ENCODE results near the gene LRRC75A. TPM values are rescaled to one million over a fixed set of nuclear protein-coding genes. Genes with fewer than 3 reads are reported as not detected.

Gene LRRC75A
- total and polyA plus RNA-seq, 2 of the 8 experiments (the other 6 are each of a cell fraction or from before 2014, with no cell fraction given), result 9.7 to 9.9 TPM

GRCh38 chr17:16491131-16491702 lies 776 bp downstream of the LRRC75A start:
- 12% methylated on average over 19 of the region's 28 CpGs; no CpG with 5 or more reads in 1 of the 2 experiments for WGBS, 2 experiments (ENCODE audit: extremely low coverage in 1 of 2, insufficient coverage in 1 of 2, insufficient read length in 1 of 2, insufficient replicate concordance in 2 of 2, low coverage in 1 of 2, low lambda C conversion rate in 2 of 2, missing lambda C conversion rate in 1 of 2)
- Histone ChIP-seq H3K14ac (ENCODE audit: insufficient read length) (no peak overlapping the region), H3K9me3 (ENCODE audit: insufficient read depth in 2 of 2, low read depth in 1 of 2, low read length in 1 of 2) (no peaks in the 10 kb centered on the region), H3K4me2 (ENCODE audit: insufficient read depth in 1 of 2, low read depth in 2 of 2, low read length in 2 of 2) (peak overlapping the region; percentile 96 to 97), H2AFZ (ENCODE audit: low read length) (no peak overlapping the region), H2BK5ac (ENCODE audit: low read depth, low read length) (no peak overlapping the region), H4K8ac (ENCODE audit: extremely low read depth, insufficient read depth, low read length) (no peak overlapping the region; the same call in 1 of the 2 replicates), H3K27me3 (replicated peaks in 1 of 4; ENCODE audit: control insufficient read depth in 3 of 4, extremely low read depth in 1 of 4, insufficient read depth in 3 of 4, low read length in 3 of 4) (peaks cover 0 to 23% (median 13%) of the 10 kb centered on the region in 4 experiments; a peak in 2 of 7 replicates), H4K5ac (ENCODE audit: insufficient read length, low read depth, low read length) (peak overlapping the region; percentile 22), H2BK15ac (ENCODE audit: low read length) (peak overlapping the region; percentile 95; the same call in 1 of the 2 replicates), H3K56ac (replicated peaks; ENCODE audit: insufficient read length, low read depth, low read length) (no peak overlapping the region), H4K20me1 (replicated peaks in 1 of 2; ENCODE audit: control insufficient read depth in 1 of 2, insufficient read depth in 2 of 2, low read length in 2 of 2) (no peaks in the 10 kb centered on the region), H3K4me1 (replicated peaks in 1 of 4; ENCODE audit: control insufficient read depth in 3 of 4, insufficient read depth in 4 of 4, low read length in 3 of 4) (peaks cover 7 to 41% (median 31%) of the 10 kb centered on the region in 4 experiments), H3K4me3 (ENCODE audit: extremely low read depth in 1 of 4, insufficient read depth in 2 of 4, low read depth in 3 of 4, low read length in 4 of 4) (peak overlapping the region; percentile 46 to 71 (median 58)), H2BK120ac (replicated peaks; ENCODE audit: low read depth, low read length) (no peak overlapping the region), H3K79me2 (ENCODE audit: control insufficient read depth in 1 of 2, insufficient read depth in 2 of 2, low read length in 2 of 2) (peaks cover 0 to 17% of the 10 kb centered on the region in 2 experiments; a peak in 1 of 4 replicates), H3K36me3 (ENCODE audit: control insufficient read depth in 2 of 4, insufficient read depth in 4 of 4, low read length in 3 of 4) (no peaks in the 10 kb centered on the region), H3K18ac (ENCODE audit: extremely low read depth, low read length) (peak overlapping the region; percentile 36), H3K79me1 (ENCODE audit: low read depth, low read length) (peaks cover 5% of the 10 kb centered on the region; the same call in 1 of the 2 replicates), H3K23me2 (ENCODE audit: low read depth, low read length) (peaks cover 6% of the 10 kb centered on the region), H3K27ac (ENCODE audit: low read depth, low read length) (no peak overlapping the region), H4K91ac (replicated peaks; ENCODE audit: insufficient read length, low read length) (peak overlapping the region; percentile 48), H3K9ac (replicated peaks in 1 of 4; ENCODE audit: extremely low read depth in 1 of 4, low read depth in 3 of 4, low read length in 3 of 4) (peak overlapping the region in 1 of 4 experiments; percentile 18; a peak in 2 of 7 replicates), H2AK5ac (ENCODE audit: low read depth, low read length) (no peak overlapping the region), H2BK20ac (ENCODE audit: low read length) (peak overlapping the region; percentile 55; the same call in 1 of the 2 replicates), H3K23ac (ENCODE audit: insufficient read length) (no peak overlapping the region), H3K4ac (replicated peaks; ENCODE audit: insufficient read length, low read depth, low read length) (no peak overlapping the region), H2BK12ac (ENCODE audit: low read depth, low read length) (peak overlapping the region; percentile 96; the same call in 1 of the 2 replicates)
- DNase-seq (ENCODE audit: low read depth in 1 of 2, low spot score in 2 of 2), result peak in 1 of 2 experiments; percentile 76
- FAIRE-seq, result peak; percentile 36
- CTCF ChIA-PET (ENCODE audit: partially characterized antibody), result interaction anchor here (1.3 to 12.0 kb wide), 4 partner anchors 30 to 98 kb away, joined by 4 to 176 read pairs (median 22); no protein-coding TSS in a partner anchor
- TF ChIP-seq EP300 (IDR thresholded peaks at IDR 0.05; ENCODE audit: borderline replicate concordance in 1 of 2, low read depth in 2 of 2, low read length in 2 of 2), result no peak
- 0 out of 2 replicates have a peak, but pooled peaks have one; percentile 13 for TF ChIP-seq TEAD4 (IDR thresholded peaks at IDR 0.05; ENCODE audit: low read depth, low read length)
- TF ChIP-seq SIN3A (conservative IDR thresholded peaks at IDR 0.05 in 1 of 2, IDR thresholded peaks at IDR 0.05 in 1 of 2; ENCODE audit: low read depth in 1 of 2, low read length in 2 of 2), result 0 out of 4 replicates have a peak, but pooled peaks of 1 of the 2 experiments have one; percentile 10
- TF ChIP-seq TBP (IDR thresholded peaks at IDR 0.05; ENCODE audit: low read depth, low read length), result no peak
- 0 out of 2 replicates have a peak, but pooled peaks have one; percentile 7 for TF ChIP-seq PHF8 (conservative IDR thresholded peaks at IDR 0.05; ENCODE audit: low read depth, low read length)
- TF ChIP-seq ASH2L (IDR thresholded peaks at IDR 0.05; ENCODE audit: low read length), result peak; percentile 54
- peak; percentile 59 for TF ChIP-seq SAP30 (IDR thresholded peaks at IDR 0.05; ENCODE audit: insufficient read depth, insufficient replicate concordance, low read length)
- no peak for TF ChIP-seq CBX8 (IDR thresholded peaks at IDR 0.05; ENCODE audit: borderline replicate concordance, low read depth, low read length)
- TF ChIP-seq KDM4A (IDR thresholded peaks at IDR 0.05; ENCODE audit: low read depth, low read length, severe bottlenecking), result peak; percentile 64
- TF ChIP-seq TAF1 (IDR thresholded peaks at IDR 0.05; ENCODE audit: low read depth, low read length), result 0 out of 2 replicates have a peak, but pooled peaks have one; percentile 25
- POLR2A ChIA-PET (ENCODE audit: partially characterized antibody), result interaction anchor here (1.0 to 3.9 kb wide), 7 partner anchors 12 to 93 kb away, joined by 3 to 17 read pairs (median 3); no protein-coding TSS in a partner anchor

Measured in H1 (cell line).